GM21576 (cell line): Measurements from ENCODE around the gene SYNM.

Source experiments
- ATAC-seq: cut with Tn5 transposase; IDR thresholded peaks from one replicate; pipeline ENCODE4 v1.9.1; 2021; ENCODE audit warnings: mild to moderate bottlenecking, moderate library complexity; ENCODE audit not compliant: unreplicated experiment

SYNM gene

DNA sequence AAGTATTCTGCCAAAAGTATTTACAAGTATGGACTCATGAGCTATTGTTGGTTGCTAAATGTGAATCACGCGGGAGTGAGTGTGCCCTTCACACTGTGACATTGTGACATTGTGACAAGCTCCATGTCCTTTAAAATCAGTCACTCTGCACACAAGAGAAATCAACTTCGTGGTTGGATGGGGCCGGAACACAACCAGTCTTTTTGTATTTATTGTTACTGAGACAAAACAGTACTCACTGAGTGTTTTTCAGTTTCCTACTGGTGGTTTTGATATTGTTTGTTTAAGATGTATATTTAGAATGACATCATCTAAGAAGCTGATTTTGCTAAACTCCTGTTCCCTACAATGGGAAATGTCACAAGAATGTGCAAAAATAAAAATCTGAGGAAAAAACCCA, 30.3 kb downstream of the SYNM start:
- ATAC-seq: peak; percentile 85

DNA sequence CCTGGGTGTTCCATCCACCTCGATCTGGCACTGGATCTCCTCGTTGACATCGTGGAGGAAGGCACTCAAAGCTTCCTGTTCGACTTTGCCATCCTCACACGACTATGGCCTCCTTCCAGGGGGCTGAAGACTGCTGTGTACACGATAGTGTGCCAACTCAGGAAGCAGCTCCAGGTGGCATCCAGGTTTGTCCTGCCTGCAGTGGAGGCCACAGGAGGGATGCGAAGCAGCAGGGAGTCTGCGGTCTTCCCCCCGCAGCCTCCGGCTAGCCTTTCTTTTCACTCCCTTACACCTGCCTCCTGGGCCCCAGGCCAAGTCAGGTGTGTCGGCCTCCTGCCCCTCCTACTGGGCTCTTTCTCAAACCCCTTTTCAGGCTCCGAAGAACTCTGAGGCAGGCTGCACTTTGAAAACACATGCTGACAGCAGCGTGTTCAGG, 32.2 kb downstream of the SYNM start:
- no peak for ATAC-seq

DNA sequence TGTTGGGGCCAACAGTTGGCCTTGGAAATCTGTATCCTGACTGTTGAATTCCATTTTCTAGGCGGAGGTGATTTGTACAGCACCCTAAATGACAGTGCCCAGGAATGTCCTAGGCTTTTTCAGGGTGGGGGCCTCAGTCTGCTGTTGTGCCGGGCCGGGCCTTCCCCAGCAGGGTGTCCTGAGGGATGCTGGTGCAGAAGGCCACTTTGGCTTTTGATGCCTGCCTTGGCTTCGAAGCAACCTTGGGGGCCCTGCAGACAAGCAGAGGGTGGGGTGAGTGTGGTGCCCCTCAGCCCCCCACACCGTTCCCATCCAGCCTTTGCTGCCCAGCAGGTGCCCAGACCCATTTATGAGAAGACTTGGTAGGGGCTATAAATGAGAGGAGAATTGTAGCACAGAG, 33.0 kb downstream of the SYNM start:
- no peak for ATAC-seq

DNA sequence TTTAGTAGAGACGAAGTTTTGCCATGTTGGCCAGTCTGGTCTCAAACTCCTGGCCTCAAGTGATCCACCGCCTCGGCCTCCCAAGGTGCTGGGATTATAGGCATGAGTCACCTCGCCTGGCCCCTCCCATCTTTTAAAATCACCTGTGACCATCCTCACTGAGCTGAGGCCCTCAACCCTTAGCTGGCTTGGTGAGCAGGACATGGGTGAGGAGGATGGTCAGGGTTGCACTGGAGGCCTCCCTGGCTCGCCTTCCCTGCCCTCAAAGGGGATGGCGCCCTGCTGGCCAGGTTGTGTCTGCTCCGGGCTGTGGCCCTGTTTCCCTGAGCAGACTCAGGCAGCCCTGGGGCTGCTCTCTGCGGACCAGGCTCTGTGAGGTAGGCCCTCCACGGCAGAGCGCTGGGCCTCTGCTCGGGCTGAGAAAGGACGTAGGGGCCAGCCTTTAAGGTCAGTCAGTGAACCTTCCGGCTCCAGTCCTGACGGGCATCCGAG, 33.7 kb downstream of the SYNM start:
- no peak for ATAC-seq

DNA sequence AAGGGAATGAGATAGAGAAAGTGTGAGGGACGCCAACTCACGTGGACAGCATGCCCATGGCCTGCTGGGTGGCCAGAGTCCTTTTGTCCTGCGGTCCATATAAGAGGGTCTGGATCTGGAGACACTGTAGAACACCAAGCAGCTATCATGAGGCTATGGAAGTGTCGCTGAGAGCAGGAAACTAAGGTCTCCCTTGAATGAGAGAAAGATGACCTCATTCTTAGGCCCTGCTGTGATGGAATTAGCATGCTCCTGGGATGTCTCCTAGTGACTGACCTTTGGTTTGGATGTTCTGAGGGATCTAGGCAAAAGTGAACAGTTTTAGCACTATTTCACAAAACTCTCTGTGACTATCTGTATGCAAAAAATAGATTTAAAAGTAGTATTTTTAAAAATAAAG, 34.4 kb downstream of the SYNM start:
- ATAC-seq: no peak

DNA sequence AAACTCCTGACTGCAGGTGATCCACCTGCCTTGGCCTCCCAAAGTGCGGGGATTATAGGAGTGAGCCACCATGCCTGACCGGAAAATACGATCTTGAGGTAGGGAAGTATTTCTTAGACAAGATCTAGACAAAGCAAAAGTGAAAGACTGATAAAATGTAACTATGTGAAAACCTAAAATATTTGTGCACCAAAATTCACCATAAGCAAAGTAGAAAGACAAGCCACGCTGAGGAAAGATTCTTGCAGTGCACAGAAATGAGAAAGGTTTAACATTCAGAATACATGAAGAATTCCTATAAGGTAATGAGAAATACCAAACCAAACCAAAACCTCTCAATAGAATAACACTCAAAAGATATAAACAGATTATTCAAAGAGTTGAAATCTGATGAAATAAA, 35.7 kb downstream of the SYNM start:
- no peak for ATAC-seq

DNA sequence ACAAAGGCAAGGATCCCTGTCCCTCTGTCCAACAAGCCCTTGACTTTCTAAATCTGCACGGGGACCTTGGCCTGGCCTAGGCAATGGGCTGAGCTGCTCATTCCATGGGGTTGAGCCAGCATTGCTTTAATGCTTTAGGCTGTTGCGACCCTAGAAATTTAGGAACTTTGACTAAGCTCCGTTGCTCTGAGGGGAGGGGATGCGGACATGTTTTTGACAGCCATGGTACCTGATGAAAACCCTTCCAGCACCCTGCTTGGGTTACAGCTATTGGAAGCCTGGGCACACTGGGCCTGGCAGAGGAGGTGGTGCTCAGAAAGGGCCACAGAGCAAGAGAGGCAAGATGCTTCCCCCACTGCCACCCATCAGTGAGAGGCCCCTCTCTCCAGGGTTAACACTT, 37.1 kb downstream of the SYNM start:
- no peak for ATAC-seq

DNA sequence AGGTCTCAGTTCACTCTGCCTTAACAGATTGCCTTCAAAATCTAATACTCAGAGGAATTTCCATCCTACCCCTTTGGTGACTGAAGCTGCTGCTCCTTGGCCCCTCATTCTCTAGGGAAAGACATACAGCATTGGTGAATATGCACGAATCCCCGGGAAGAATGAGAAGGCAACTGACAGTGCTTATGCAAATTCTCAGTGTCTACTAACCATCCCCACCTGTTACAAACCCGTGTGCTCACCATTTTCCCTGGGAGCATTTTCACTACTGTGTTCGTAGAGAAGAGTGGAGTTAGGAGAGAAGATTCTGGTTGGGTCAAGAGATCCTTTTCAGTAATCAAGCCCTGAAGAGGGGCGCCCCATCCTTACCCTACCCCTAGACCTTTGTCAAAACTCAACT, 37.7 kb downstream of the SYNM start:
- no peak for ATAC-seq

DNA sequence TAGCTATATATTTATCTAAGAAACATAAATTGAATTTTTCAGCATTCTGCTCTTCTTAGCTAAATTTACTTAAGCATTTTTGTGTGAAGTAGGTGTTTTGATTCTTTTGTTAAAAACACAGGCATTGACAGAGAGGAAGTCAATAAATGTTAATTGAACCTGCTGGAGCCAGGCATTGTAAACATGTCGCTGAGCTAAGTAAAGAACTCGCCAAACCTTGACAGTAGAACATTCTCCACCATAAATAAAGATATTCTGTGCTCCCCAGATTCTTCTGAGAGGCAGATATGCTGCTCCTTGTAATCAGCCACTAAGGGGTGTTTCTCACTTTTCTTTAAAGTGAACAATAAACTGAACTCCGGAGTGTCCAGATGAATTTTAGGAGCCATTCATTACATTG, 38.4 kb downstream of the SYNM start:
- no peak for ATAC-seq

DNA sequence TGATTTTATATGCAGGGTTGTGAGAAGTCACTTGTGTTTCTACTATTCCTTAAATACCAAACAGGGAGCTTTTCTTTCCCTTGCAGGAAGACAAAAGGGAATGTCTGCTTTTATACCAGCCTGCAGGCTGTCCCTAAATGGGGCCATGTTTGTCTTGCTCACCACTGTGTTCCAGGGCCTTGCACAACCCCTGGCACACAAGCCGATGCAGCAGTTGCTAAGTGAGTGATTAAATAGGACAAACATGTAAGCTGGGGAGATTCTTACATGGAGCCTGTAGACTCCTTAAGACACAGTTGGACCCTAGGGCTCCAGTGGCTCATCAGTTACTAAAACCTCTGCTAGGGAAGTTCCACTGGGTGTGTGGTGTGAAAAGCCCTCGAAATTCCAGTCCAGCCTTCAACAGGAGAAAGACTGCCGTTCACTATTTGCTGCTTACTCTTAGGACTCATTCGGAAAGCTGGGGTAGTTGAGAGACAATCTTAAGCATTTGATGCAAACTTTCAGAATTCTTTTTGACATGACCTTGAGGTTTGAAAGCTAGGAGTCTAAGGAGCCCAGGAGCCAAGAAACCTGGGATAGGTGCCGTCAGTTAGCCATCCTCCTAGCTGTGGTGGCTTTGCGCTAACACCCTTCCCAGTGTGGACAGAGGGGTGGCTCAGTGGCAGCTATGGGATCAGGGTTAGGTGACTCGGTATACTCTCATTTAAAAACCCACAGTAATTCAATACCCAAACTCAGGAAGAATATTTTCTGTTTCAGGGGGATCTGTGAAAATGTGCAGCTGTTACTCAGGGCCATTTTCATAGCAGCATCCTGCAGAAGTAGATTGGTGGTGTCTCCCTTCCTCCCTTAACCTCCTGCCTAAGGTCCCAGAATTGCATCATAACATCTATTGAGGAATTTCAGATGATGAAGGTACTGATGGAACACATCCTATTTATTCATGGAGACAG, 39.1 kb downstream of the SYNM start:
- no peak for ATAC-seq

DNA sequence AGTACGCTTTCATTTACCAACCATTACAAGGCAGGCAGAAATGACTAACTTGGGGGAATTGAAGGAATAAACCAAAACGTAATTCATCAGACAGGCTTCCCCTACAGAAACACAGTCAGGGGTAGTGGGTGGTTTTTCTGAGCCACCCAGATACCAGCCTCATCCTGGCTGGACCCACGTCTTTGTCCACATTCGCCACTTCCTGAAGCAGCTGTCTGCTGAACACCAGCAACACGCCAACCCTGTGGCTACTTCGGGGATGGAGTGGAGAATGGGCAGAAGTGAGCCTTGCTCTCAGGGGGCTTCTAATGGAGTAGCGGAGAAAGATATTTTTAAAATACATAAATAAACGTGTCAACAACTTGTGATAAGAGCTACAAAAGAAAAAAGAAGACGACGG, 40.1 kb downstream of the SYNM start:
- no peak for ATAC-seq

DNA sequence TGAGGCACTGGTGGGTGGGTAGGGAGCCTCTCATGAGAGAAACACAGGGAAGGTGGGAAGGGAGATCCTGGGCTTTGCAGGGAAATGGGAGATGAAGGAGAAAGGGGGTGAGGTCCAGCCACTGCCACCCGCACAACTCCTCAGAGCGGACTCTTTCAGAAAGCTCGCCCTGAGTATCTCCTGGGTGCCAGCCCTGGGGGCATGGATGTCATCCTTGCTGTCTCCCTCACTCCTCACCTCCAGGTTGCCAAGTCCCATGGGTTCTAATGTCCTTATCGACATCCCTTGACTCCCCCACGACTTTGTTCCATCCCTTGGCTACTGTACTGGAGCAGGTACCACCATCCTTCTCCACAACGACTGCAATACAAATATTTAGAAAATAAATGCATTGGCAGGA, 40.9 kb downstream of the SYNM start:
- ATAC-seq: no peak

DNA sequence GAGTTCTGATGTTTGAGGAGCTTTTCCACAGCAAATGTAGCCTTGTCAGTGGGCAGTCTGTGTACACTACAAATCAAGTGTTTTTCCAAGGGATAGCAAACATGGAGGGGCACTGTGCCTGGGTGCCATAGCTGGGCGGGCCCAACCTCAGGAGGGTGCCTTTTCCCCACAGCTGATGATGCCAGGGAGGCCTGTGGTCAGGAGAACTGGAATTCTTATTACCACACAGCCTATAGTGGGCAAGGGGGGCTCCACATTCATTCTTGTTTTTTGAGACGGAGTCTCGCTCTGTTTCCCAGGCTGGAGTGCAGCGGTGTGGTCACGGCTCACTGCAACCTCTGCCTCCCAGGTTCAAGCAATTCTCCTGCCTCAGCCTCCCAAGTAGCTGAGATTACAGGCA, 41.8 kb downstream of the SYNM start:
- ATAC-seq: no peak

DNA sequence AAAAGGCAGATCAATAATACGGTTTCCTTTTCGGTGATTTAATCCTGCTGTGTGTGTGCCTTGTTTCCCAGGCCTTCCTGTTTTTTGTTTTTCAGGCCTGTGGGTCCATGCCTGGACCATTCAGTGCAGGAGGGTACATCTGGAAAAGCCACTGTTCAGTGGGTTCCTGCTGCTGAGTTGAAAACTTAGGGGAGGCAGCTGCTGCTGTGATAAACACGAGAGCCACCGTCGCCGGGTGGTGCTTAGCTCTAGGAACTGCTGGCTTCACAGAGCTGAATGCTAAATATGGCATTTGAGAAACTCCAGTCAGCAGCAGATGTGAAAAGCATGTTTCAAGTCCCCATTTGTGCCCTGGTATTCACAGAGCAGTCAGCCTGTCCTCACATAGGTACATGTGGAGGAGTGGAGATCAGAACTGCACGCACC, 44.0 kb downstream of the SYNM start:
- no peak for ATAC-seq

DNA sequence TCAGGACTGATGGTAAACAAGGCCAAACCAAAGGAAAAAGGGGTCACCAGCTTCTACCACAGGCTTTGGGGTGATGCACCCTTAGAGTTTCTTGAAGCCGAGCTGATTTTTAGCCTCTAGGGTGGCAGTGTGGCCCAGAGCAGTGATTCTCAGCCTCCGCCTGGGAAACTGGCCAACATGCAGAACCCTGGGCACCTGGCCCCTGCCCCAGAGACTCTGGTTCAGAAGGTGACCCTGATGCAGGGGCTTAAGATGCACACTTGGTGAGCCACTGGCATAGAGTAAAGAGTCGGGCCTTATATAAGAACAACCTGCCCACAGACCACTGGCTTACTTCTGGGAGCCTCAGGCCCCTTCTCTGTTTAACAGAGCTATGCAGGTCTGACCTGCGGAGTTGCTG, 44.5 kb downstream of the SYNM start:
- no peak for ATAC-seq

DNA sequence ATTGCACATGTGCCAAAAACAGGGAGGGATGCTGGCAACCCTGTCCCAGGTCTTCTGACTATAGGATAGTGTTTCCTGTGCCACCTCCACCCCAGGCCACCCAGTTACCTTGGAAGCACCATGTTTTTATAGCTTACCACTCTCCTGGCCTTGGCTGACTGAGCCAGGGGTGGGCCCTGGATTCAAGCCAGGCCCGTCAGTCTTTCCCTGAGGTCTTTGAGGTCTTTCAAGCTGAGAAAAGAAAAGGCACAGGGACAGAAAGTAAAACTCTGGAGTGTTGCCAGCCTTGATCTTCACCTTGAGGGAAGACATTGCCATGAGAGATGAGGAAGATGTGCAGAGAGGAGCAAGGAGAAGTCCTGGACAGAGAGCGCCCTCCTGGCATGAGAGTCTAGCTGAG, 46.3 kb downstream of the SYNM start:
- ATAC-seq: no peak

DNA sequence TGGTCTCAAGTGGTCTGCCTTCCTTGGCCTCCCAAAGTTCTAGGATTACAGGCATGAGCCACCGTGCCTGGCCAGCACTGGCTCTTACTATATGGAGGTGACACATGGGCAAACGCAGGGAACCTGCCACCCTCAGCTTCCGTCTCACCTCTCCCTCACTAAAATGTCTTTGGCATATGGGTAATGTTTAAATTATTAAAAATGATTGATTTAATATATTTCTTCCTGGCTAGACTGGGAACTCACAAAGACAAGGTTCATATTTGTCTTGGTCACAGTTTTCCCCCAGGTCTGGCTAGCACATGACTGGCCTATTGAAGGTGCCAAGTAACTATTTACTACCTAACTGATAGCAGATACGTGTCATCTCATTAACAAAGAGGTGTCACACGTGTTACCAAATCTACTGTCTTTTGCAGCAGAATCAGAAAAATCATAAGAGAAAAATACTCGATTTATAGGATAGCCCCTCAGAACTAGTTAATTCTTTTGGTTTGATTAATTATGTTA, 48.2 kb downstream of the SYNM start:
- no peak for ATAC-seq

DNA sequence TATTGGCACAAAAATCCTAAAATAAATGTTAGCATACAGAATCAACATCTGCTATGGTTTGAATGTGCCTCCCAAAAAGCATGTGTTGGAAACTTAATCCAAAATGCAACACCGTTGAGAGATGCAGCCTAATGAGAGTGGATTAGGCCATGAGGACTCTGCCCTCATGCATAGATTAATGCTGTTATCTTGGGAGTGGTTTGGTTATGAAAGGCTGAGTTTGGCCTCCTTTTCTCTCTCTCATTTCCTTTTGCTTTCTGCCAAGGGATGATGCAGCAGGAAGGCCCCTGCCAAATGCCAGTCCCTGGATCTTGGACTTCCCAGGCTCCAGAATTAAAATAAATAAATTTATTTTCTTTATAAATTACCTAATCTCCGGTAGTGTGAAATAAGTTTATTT, 49.4 kb downstream of the SYNM start:
- no peak for ATAC-seq

DNA sequence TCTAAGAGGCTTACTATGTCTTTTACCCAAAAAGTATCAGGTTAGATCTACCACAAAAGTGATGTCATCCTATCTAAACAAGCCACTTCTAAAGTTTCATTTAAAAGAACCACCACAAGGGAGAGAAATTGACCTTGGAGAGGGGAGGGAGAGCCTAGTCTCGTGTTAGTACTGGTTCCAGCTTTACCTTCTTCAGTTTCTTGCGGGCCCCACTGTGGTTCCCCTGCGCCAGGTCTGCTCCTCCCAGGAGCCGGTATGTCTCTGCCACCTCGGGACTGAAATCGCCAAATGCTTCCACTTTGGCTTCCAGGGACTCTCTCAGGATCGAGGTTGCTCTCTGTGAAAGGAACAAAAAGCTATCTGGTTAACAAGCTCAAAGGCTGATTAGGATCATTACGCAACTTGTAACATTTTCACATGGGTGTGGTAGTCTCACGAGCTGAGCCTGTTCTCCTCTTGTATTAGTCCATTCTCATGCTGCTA, 51.1 kb downstream of the SYNM start:
- ATAC-seq: no peak

DNA sequence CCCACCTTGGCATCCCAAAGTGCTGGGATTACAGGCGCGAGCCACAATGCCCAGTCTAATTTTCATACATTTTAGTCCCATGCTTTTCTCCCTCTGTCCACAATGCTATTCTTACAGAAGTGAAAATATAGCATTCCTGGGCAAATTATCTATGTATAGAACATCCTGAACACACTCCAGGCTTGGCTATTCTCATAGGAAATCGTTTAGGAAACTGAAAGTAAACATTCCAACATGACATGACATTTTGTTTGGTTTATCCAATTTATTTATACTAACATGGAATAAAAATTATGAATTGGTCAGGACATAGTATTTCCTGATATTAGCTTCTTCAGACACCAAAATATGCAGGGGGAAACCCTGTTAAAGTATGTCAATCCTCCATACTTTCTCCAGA, 52.6 kb downstream of the SYNM start:
- ATAC-seq: no peak

DNA sequence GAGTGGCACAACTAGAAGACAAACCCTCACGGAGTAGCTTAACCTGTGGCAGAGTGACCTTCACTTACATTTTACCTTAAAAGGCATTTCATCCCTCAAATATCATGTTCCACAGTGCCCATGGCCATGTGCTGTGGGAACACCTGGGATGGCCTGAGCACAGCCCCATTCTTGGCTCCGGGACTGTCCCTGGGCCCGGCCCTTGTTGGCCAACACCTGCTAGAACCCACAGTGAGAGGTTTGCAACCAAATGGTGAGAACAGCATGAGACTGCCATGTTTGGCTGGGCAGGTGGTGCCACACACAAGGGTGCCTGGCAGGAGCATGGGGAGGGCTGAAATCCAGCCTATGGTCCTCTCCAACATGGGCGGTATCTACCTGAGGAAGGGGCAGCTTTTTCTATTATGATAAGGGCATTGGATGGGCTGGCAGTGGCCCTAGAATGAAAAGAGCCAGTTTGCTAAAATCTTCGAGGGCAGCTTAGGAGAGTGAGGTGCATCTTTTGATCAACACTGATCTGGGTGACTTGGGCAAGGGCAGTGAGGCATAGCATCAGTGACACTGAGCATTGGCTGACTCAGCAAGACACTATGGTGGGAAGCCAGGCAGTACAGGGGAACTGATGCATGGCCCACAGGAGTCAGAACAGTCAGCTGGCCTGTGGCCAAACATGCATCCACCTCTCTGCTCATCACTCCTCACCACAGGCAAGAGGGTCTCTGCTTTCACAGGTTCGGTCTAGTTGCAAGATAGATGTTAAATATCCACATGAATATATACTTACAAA, 53.9 kb downstream of the SYNM start:
- ATAC-seq: no peak
